Keratinocyte (primary cell): ENCODE results near the gene CAMKMT. TPM values are rescaled to one million over a fixed set of nuclear protein-coding genes. Genes with fewer than 3 reads are reported as not detected.

Source experiments
- DNase-seq: peaks from one replicate; pipeline ENCODE4 v3.0.0-alpha.2; 2011; ENCODE audit warnings: low read depth, missing footprints, low spot score
- FAIRE-seq: peaks from 2 replicates; lab custom pipeline; 2011; peaks lifted over from hg19 to GRCh38; lab: Jason Lieb, UNC
- H2AFZ ChIP-seq: 2 replicates; pipeline ENCODE4 v1.6.0; 2012; ENCODE audit warnings: low read length, control low read depth, inconsistent platforms; ENCODE audit not compliant: control insufficient read depth
- H3K27ac ChIP-seq: 2 replicates; pipeline ENCODE4 v1.5.1; 2011; ENCODE audit warnings: low read length; ENCODE audit not compliant: control insufficient read depth, insufficient read depth
- H3K27me3 ChIP-seq: 3 replicates; pipeline ENCODE4 v1.6.0; 2011; ENCODE audit warnings: low read length; ENCODE audit not compliant: control insufficient read depth, insufficient read depth; ENCODE audit errors: extremely low read depth
- H3K36me3 ChIP-seq, 2 experiments: 2 replicates in 1 of 2; 3 replicates in 1 of 2; pipeline ENCODE4 v1.5.1; 2011; ENCODE audit warnings: low read length in 2 of 2, mild to moderate bottlenecking in 1 of 2; ENCODE audit not compliant: control insufficient read depth in 2 of 2, insufficient read depth in 2 of 2; ENCODE audit errors: extremely low read depth in 1 of 2
- H3K4me1 ChIP-seq: 3 replicates; pipeline ENCODE4 v1.5.1; 2011; ENCODE audit warnings: low read length; ENCODE audit not compliant: control insufficient read depth, insufficient read depth; ENCODE audit errors: extremely low read depth
- H3K4me2 ChIP-seq: 3 replicates; pipeline ENCODE4 v1.6.0; 2011; ENCODE audit warnings: low read depth, low read length; ENCODE audit not compliant: control insufficient read depth, insufficient read depth; ENCODE audit errors: extremely low read depth
- H3K4me3 ChIP-seq, 3 experiments: fragments of 200-600 bp in 1 of 3; sonication (generic) in 1 of 3; 2 replicates in 2 of 3; 3 replicates in 1 of 3; pipeline ENCODE4 v1.5.1; 2011 to 2016; ENCODE audit warnings: low read length in 3 of 3, mild to moderate bottlenecking in 3 of 3, control low read depth in 2 of 3, inconsistent platforms in 1 of 3, low read depth in 1 of 3, mixed read lengths in 1 of 3, mixed run types in 1 of 3, moderate library complexity in 1 of 3; ENCODE audit not compliant: control insufficient read depth in 2 of 3, insufficient read depth in 2 of 3; ENCODE audit errors: extremely low read depth in 1 of 3
- H3K79me2 ChIP-seq: 2 replicates; pipeline ENCODE4 v1.6.0; 2012; ENCODE audit warnings: low read length; ENCODE audit not compliant: control insufficient read depth, insufficient read depth
- H3K9ac ChIP-seq: 3 replicates; pipeline ENCODE4 v1.6.0; 2011; ENCODE audit warnings: low read length; ENCODE audit not compliant: control insufficient read depth, insufficient read depth; ENCODE audit errors: extremely low read depth
- H3K9me1 ChIP-seq: 3 replicates; pipeline ENCODE4 v1.6.0; 2011; ENCODE audit warnings: low read length; ENCODE audit not compliant: control insufficient read depth, insufficient read depth; ENCODE audit errors: extremely low read depth
- H3K9me3 ChIP-seq: 2 replicates; pipeline ENCODE4 v1.5.1; 2012; ENCODE audit warnings: low read depth, low read length; ENCODE audit not compliant: control insufficient read depth
- H4K20me1 ChIP-seq: 3 replicates; pipeline ENCODE4 v1.6.0; 2011; ENCODE audit warnings: low read length; ENCODE audit not compliant: control insufficient read depth, insufficient read depth; ENCODE audit errors: extremely low read depth
- CTCF ChIP-seq, 3 experiments: IDR thresholded peaks in 1 of 3; conservative IDR thresholded peaks in 1 of 3; optimal IDR thresholded peaks in 1 of 3; 2 replicates in 2 of 3; 3 replicates in 1 of 3; pipeline versions ENCODE3 to v1.5.1; 2011; ENCODE audit warnings: low read length in 3 of 3, mild to moderate bottlenecking in 3 of 3, moderate library complexity in 2 of 3, control low read depth in 1 of 3, inconsistent platforms in 1 of 3; ENCODE audit not compliant: insufficient read depth in 2 of 3; ENCODE audit errors: extremely low read depth in 1 of 3
- EZH2 ChIP-seq: IDR thresholded peaks from one replicate; pipeline ENCODE4 v1.6.1; 2012; ENCODE audit warnings: inconsistent platforms, mild to moderate bottlenecking, low read length, moderate library complexity
- dilution Hi-C: fragments of 300-500 bp; cut with MboI; formaldehyde crosslinking; loops from one replicate; pipeline ENCODE4 v1.7.0; 2020; ENCODE audit warnings: low sequenced_read_pairs; ENCODE audit not compliant: extremely low pct_ligation_motif_present
- polyA plus RNA-seq, 5 experiments: library from polyadenylated mRNA; depleted of rRNA in 3 of 5; stranded (reverse) in 3 of 5; stranded (forward) in 1 of 5; unstranded in 1 of 5; fragments of >200 nt; gene quantifications; 1 replicate in 1 of 5; 2 replicates in 3 of 5; 3 replicates in 1 of 5; pipeline versions ENCODE4 v1.2.1 to v1.2.3, GENCODE V29; 2011 to 2012; ENCODE audit warnings: missing spikeins in 2 of 5, low read depth in 1 of 5, low replicate concordance in 1 of 5

The CAMKMT gene
- polyA plus RNA-seq, 1 donor (not counting 4 experiments of a cell fraction or from before 2014, with no cell fraction given): 9.9 TPM

DNA sequence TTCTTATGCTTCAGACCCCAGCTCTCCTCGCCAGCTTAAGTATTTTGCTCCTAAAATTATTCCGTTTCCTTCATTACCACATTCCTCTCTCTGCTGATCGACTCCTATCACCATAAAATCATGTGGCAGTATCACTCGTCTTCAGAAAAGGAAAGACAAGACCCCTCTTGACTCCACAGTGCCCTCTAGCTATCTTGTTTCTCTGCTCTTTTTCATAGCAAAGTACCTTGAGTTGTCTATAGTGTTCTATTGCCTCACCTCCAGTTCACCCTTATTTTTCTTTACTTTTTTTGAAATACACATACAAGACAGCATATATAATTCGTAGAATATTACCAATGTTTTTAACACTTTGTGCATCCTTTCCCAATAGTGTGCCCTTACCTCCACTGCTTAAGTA, 306.6 kb downstream of the CAMKMT start:
- no peak overlapping the region for H3K27ac ChIP-seq
- no peak overlapping the region for H3K9ac ChIP-seq
- no peaks in the 10 kb centered on the region for H3K4me1 ChIP-seq
- H3K9me1 ChIP-seq: no peaks in the 10 kb centered on the region
- no peak overlapping the region for H2AFZ ChIP-seq
- DNase-seq: no peak
- no peaks in the 10 kb centered on the region for H3K27me3 ChIP-seq
- dilution Hi-C loops: no loop called here
- no peaks in the 10 kb centered on the region for H3K9me3 ChIP-seq
- H3K36me3 ChIP-seq: no peaks in the 10 kb centered on the region
- no peaks in the 10 kb centered on the region for H4K20me1 ChIP-seq
- no peak overlapping the region for H3K4me2 ChIP-seq
- H3K79me2 ChIP-seq: no peaks in the 10 kb centered on the region
- no peak for FAIRE-seq
- H3K4me3 ChIP-seq: no peak overlapping the region
- TF ChIP-seq EZH2 (no peak), CTCF (optimal IDR thresholded peaks at IDR 0.05 in 1 of 3, IDR thresholded peaks at IDR 0.05 in 1 of 3, conservative IDR thresholded peaks at IDR 0.05 in 1 of 3; ENCODE audit: extremely low read depth in 1 of 3, insufficient read depth in 2 of 3, low read length in 3 of 3) (peak in 2 of 3 experiments; percentile 6 to 25)

DNA sequence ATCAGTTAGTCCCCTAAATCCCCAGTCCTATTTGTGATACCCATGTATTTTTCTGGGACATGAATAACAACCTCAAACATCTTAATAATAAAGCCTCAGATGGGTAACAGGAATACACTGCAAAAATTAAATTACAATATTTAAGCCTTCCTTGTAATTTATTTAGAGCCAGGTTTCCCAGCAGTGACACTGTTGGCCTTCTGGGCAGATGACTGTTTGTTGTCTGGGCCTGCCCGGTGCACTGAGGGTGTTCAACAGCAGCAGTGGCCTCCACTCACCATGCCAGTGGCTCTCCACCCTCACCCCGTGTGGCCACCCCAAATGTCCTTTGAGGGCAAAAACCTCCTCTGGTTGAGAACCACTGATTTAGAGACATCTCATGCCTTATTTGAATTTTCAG, 309.5 kb downstream of the CAMKMT start:
- H3K9me1 ChIP-seq: no peaks in the 10 kb centered on the region
- no peaks in the 10 kb centered on the region for H3K4me1 ChIP-seq
- FAIRE-seq (no peak), DNase-seq (no peak)
- no peaks in the 10 kb centered on the region for H3K27me3 ChIP-seq
- H3K9ac ChIP-seq: no peak overlapping the region
- H2AFZ ChIP-seq: no peak overlapping the region
- no peaks in the 10 kb centered on the region for H3K36me3 ChIP-seq
- H3K27ac ChIP-seq: no peak overlapping the region
- no peaks in the 10 kb centered on the region for H3K79me2 ChIP-seq
- no peaks in the 10 kb centered on the region for H3K9me3 ChIP-seq
- no peaks in the 10 kb centered on the region for H4K20me1 ChIP-seq
- no peak overlapping the region for H3K4me3 ChIP-seq
- no peak overlapping the region for H3K4me2 ChIP-seq
- TF ChIP-seq CTCF (optimal IDR thresholded peaks at IDR 0.05 in 1 of 3, IDR thresholded peaks at IDR 0.05 in 1 of 3, conservative IDR thresholded peaks at IDR 0.05 in 1 of 3; ENCODE audit: extremely low read depth in 1 of 3, insufficient read depth in 2 of 3, low read length in 3 of 3): no peak
- no peak for TF ChIP-seq EZH2
- dilution Hi-C loops: no loop called here
